Naive B cell (primary cell): ENCODE measurements around the gene MPHOSPH9. TPM values are rescaled to one million over a fixed set of nuclear protein-coding genes. Genes with fewer than 3 reads are reported as not detected.
A peak's percentile ranks its signal among the peaks of the same experiment; 100 is the strongest.

ENCODE experiments used
- ATAC-seq, 2 donors: fragments of 150-1000 bp; cut with Tn5 transposase; 2 replicates each; pipeline ENCODE4 v1.10.0; 2021; ENCODE audit warnings: low read depth in 2 of 2, mild to moderate bottlenecking in 2 of 2, moderate library complexity in 2 of 2
- DNase-seq: peaks from one replicate; pipeline ENCODE4 v3.0.0; 2022
- H3K27ac Mint-ChIP-seq, 6 donors: one replicate each; pipeline ENCODE4 v1.8.0; 2020 to 2022; ENCODE audit warnings: mild to moderate bottlenecking in 6 of 6, mixed read lengths in 6 of 6, moderate library complexity in 5 of 6, inconsistent platforms in 2 of 6
- H3K27me3 Mint-ChIP-seq, 3 donors: one replicate each; pipeline ENCODE4 v1.8.0; 2021 to 2022; ENCODE audit warnings: mixed read lengths in 3 of 3, mild to moderate bottlenecking in 1 of 3
- H3K36me3 Mint-ChIP-seq, 2 donors: one replicate each; pipeline ENCODE4 v1.8.0; 2020 to 2022; ENCODE audit warnings: mixed read lengths in 2 of 2, inconsistent platforms in 1 of 2, mild to moderate bottlenecking in 1 of 2
- H3K4me1 Mint-ChIP-seq, 3 donors: one replicate each; pipeline ENCODE4 v1.8.0; 2020 to 2022; ENCODE audit warnings: mixed read lengths in 3 of 3, inconsistent platforms in 1 of 3, mild to moderate bottlenecking in 1 of 3, moderate library complexity in 1 of 3
- H3K4me3 Mint-ChIP-seq, 8 donors: one replicate each; pipeline ENCODE4 v1.8.0; 2020 to 2022; ENCODE audit warnings: mild to moderate bottlenecking in 8 of 8, mixed read lengths in 8 of 8, moderate library complexity in 8 of 8, inconsistent platforms in 2 of 8
- H3K9me3 Mint-ChIP-seq, 7 donors: one replicate each; pipeline ENCODE4 v1.8.0; 2020 to 2022; ENCODE audit warnings: mixed read lengths in 7 of 7, mild to moderate bottlenecking in 5 of 7, inconsistent platforms in 2 of 7, moderate library complexity in 1 of 7
- polyA plus RNA-seq, 6 donors: library from polyadenylated mRNA; unstranded; fragments of 300-500 nt; fragmentation: Illumina TruSeq; gene quantifications; one replicate each; pipeline ENCODE4 v1.2.3, GENCODE V29; 2021; ENCODE audit warnings: low read depth in 6 of 6

Gene MPHOSPH9
- polyA plus RNA-seq, 6 donors from 2014 or later, result 20.2 to 33.6 (median 28.6) TPM

DNA sequence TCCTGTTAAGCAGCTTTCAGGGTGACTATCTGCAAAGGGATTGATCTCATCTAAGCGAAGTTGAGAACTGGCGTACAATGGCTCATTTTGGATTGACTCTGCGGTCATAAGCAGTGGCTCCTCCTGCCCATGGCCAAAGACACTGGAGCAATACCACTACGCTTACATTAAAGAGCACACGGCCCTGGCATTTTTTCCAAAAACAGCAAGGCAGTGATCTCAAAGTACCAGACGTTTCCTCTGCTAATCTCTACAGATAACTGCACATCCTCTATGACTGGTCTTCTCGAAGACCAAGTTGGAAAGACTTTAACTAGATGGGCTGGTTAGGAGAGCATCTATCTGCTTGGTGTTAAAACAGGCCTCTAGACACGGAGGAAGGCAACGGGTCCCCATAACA, 84.7 kb downstream of the MPHOSPH9 start:
- Mint-ChIP-seq H3K27me3 (no peaks in the 10 kb centered on the region), H3K36me3 (no peaks in the 10 kb centered on the region), H3K4me3 (peak overlapping the region in 7 of 8 donors; percentile 43 to 93 (median 84)), H3K4me1 (peaks cover 43 to 59% (median 46%) of the 10 kb centered on the region in 3 donors), H3K9me3 (no peaks in the 10 kb centered on the region), H3K27ac (peak overlapping the region in 3 of 6 donors; percentile 12 to 72 (median 57))
- DNase-seq (no peak), ATAC-seq (no peak)

DNA sequence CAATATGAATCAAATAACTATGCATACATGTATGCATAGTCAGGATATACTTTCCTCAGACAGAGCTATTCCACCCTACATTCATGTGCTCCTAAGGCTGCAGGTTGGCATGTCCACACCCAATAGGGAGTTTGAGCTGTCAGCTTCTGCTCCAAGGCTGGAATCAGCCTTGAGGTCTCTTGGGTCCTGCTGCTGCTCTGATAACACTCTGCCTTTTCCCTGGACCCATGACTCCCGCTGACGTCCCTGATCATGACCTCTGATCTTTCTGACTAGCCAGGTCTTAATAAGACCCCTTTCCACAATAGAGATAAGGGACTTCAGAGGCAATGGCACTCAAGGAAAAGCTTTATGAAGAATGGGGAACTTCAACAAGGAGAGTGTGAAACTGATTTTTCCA, 87.7 kb downstream of the MPHOSPH9 start:
- ATAC-seq, result no peak
- peak overlapping the region in 2 of 6 donors; percentile 86 to 92 for H3K27ac Mint-ChIP-seq
- no peak for DNase-seq
- no peaks in the 10 kb centered on the region for H3K27me3 Mint-ChIP-seq
- H3K36me3 Mint-ChIP-seq, result no peaks in the 10 kb centered on the region
- no peaks in the 10 kb centered on the region for H3K9me3 Mint-ChIP-seq
- H3K4me3 Mint-ChIP-seq, result no peak overlapping the region
- H3K4me1 Mint-ChIP-seq, result peaks cover 53 to 86% (median 62%) of the 10 kb centered on the region in 3 donors

DNA sequence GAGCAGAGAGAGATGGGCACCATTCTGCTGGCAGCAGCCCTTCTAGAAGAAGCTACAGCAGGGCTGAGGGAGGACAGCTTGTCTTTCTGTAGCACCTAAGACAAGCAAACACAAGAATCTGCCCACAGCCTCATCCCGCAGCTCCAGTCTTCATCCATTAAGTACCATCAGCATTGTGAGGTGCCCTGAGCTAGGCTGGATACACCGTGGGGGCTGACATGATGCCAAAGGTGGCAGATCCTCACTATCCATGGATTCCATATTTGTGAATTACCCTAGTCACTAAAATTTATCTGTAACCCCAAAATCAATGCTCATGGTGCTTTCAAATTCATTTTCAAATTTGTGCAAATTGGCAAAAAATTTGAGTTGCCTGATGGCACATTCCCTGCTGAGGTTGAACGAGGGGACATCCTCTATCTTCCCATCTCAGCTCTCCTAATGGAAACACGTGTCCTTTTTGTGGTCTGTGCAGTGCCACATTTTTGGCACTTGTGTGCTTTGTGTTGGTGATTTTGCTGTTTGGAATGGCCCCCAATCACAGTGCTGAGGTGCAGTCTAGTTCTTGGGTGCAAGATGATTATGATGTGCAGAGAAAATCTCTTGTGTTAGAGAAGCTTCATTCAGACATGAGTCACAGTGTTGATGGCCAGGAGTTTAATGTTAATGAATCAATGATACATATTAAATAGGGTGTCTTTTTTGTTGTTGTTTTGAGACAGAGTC, 89.0 kb downstream of the MPHOSPH9 start:
- no peaks in the 10 kb centered on the region for H3K9me3 Mint-ChIP-seq
- peaks cover 51 to 83% (median 61%) of the 10 kb centered on the region in 3 donors for H3K4me1 Mint-ChIP-seq
- H3K4me3 Mint-ChIP-seq, result peak overlapping the region; percentile 0 to 88 (median 71)
- no peak for ATAC-seq
- DNase-seq, result no peak
- peak overlapping the region in 5 of 6 donors; percentile 87 to 96 (median 88) for H3K27ac Mint-ChIP-seq
- H3K27me3 Mint-ChIP-seq, result no peaks in the 10 kb centered on the region
- H3K36me3 Mint-ChIP-seq, result no peaks in the 10 kb centered on the region

- Mint-ChIP-seq H3K36me3 (no peaks in the 10 kb centered on the region), H3K27ac (peak overlapping the region; percentile 70 to 96 (median 88)), H3K4me1 (peaks cover 45 to 75% (median 53%) of the 10 kb centered on the region in 3 donors), H3K9me3 (no peaks in the 10 kb centered on the region), H3K27me3 (no peaks in the 10 kb centered on the region), H3K4me3 (peak overlapping the region; percentile 28 to 88 (median 73))
- peak; percentile 62 for DNase-seq
- ATAC-seq, result peak; percentile 93 to 95
Observed at GRCh38 chr12:123142921-123143735, 89.8 kb downstream of the MPHOSPH9 start.

- H3K27ac Mint-ChIP-seq, result peak overlapping the region in 5 of 6 donors; percentile 37 to 96 (median 88)
- peaks cover 42 to 72% (median 51%) of the 10 kb centered on the region in 3 donors for H3K4me1 Mint-ChIP-seq
- DNase-seq, result no peak
- no peaks in the 10 kb centered on the region for H3K27me3 Mint-ChIP-seq
- no peaks in the 10 kb centered on the region for H3K36me3 Mint-ChIP-seq
- ATAC-seq, result no peak
- no peaks in the 10 kb centered on the region for H3K9me3 Mint-ChIP-seq
- peak overlapping the region in 6 of 8 donors; percentile 20 to 83 (median 73) for H3K4me3 Mint-ChIP-seq
Observed at GRCh38 chr12:123142518-123142840, 90.5 kb downstream of the MPHOSPH9 start.

DNA sequence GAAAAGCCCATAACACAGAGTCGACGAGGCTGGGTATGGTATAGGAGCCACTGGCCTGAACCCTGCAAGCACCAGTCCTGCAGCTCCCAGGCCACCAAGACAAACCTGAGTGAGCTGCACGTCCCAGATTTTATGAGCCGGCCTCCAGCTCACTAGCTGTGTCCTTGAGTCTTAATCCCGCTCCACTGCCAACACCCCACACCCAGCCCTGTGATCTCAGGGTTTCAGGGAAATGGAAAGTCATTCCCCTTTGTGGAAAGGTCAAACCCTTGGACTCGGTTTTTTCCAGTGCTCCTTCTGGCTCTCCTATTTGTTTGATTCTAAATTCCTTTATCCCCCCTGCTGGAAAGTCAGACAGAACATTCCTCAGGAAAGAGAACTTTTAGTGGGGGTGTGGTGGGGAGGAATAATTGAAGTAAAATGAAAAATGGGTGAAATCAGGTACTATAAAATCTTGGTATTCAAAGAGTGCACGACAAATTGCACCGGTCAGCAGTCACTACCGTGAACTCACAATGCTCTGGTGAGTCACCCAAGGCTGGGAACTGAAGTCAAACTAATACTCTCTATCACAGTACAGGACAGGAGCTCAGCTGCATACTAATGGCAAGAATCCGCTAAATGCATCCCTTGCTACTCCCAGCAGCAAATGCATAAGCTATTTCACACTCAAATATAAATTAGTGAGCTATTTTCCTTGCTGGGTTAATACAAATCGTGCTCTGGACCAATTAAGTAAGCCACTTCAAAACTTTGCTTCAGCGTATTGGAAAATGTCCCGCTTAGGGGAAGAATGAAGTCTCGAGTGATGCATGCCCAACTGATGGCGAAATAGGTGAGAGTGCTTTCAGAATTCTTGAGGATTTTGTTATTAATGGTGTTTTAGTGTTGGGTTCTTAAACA, 91.1 kb downstream of the MPHOSPH9 start:
- Mint-ChIP-seq H3K36me3 (no peaks in the 10 kb centered on the region), H3K4me3 (peak overlapping the region in 2 of 8 donors; percentile 52 to 74), H3K9me3 (no peaks in the 10 kb centered on the region), H3K4me1 (peaks cover 36 to 66% (median 51%) of the 10 kb centered on the region in 3 donors), H3K27me3 (no peaks in the 10 kb centered on the region), H3K27ac (peak overlapping the region in 5 of 6 donors; percentile 8 to 96 (median 37))
- no peak for ATAC-seq
- no peak for DNase-seq

- no peaks in the 10 kb centered on the region for H3K9me3 Mint-ChIP-seq
- no peaks in the 10 kb centered on the region for H3K36me3 Mint-ChIP-seq
- H3K4me3 Mint-ChIP-seq, result peak overlapping the region in 3 of 8 donors; percentile 12 to 59 (median 52)
- peaks cover 35 to 69% (median 51%) of the 10 kb centered on the region in 3 donors for H3K4me1 Mint-ChIP-seq
- no peak for ATAC-seq
- H3K27me3 Mint-ChIP-seq, result no peaks in the 10 kb centered on the region
- peak overlapping the region; percentile 36 to 84 (median 68) for H3K27ac Mint-ChIP-seq
- DNase-seq, result no peak
Observed at GRCh38 chr12:123140676-123141614, 92.0 kb downstream of the MPHOSPH9 start.

GRCh38 chr12:123139926-123140675, 92.8 kb downstream of the MPHOSPH9 start:
- H3K4me1 Mint-ChIP-seq, result peaks cover 34 to 68% (median 52%) of the 10 kb centered on the region in 3 donors
- peak overlapping the region in 4 of 8 donors; percentile 21 to 55 (median 44) for H3K4me3 Mint-ChIP-seq
- DNase-seq (no peak), ATAC-seq (no peak)
- no peaks in the 10 kb centered on the region for H3K27me3 Mint-ChIP-seq
- no peaks in the 10 kb centered on the region for H3K36me3 Mint-ChIP-seq
- peak overlapping the region in 5 of 6 donors; percentile 41 to 84 (median 76) for H3K27ac Mint-ChIP-seq
- no peaks in the 10 kb centered on the region for H3K9me3 Mint-ChIP-seq

GRCh38 chr12:123135688-123136087, 97.3 kb downstream of the MPHOSPH9 start:
- no peak for DNase-seq
- ATAC-seq, result no peak
- H3K4me3 Mint-ChIP-seq, result peak overlapping the region in 1 of 8 donors; percentile 54
- no peaks in the 10 kb centered on the region for H3K9me3 Mint-ChIP-seq
- no peaks in the 10 kb centered on the region for H3K27me3 Mint-ChIP-seq
- no peaks in the 10 kb centered on the region for H3K36me3 Mint-ChIP-seq
- H3K27ac Mint-ChIP-seq, result peak overlapping the region in 4 of 6 donors; percentile 0 to 78 (median 34)
- peaks cover 34 to 63% (median 49%) of the 10 kb centered on the region in 3 donors for H3K4me1 Mint-ChIP-seq

- Mint-ChIP-seq H3K36me3 (no peaks in the 10 kb centered on the region), H3K4me1 (peaks cover 29 to 63% (median 48%) of the 10 kb centered on the region in 3 donors), H3K4me3 (peak overlapping the region in 2 of 8 donors; percentile 15 to 57), H3K9me3 (no peaks in the 10 kb centered on the region), H3K27ac (peak overlapping the region in 5 of 6 donors; percentile 0 to 85 (median 18)), H3K27me3 (no peaks in the 10 kb centered on the region)
- DNase-seq (no peak), ATAC-seq (no peak)
Observed at GRCh38 chr12:123134826-123135225, 98.1 kb downstream of the MPHOSPH9 start.

DNA sequence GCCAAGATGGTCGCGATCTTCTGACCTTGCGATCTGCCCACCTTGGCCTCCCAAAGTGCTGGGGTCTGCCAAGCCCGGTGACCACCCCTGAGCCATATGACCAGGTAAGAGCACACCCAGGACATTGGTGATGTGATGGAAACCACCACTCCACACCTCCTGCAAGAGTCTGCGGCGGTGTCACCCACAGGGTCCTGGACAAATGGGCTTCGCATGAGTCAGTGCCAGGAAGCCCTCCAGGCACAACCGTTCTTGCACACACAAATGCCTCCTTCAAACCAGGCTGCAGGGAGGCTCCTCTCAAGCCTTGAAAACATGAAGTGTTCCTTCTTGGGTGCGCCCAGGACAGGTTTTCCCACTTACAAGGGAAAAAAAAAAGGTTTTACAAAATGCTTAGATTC, 98.7 kb downstream of the MPHOSPH9 start:
- DNase-seq, result no peak
- Mint-ChIP-seq H3K4me1 (peaks cover 27 to 62% (median 49%) of the 10 kb centered on the region in 3 donors), H3K9me3 (no peaks in the 10 kb centered on the region), H3K36me3 (no peaks in the 10 kb centered on the region), H3K4me3 (no peak overlapping the region), H3K27ac (peak overlapping the region in 3 of 6 donors; percentile 32 to 85 (median 53)), H3K27me3 (no peaks in the 10 kb centered on the region)
- ATAC-seq, result no peak
